ENCODE results near the gene MAP3K10.
"Not testable (repeated sequence)": the region's sequence is repeated elsewhere in the genome, so short reads cannot be mapped to it uniquely, and the experiment has no call there.

The MAP3K10 gene

DNA sequence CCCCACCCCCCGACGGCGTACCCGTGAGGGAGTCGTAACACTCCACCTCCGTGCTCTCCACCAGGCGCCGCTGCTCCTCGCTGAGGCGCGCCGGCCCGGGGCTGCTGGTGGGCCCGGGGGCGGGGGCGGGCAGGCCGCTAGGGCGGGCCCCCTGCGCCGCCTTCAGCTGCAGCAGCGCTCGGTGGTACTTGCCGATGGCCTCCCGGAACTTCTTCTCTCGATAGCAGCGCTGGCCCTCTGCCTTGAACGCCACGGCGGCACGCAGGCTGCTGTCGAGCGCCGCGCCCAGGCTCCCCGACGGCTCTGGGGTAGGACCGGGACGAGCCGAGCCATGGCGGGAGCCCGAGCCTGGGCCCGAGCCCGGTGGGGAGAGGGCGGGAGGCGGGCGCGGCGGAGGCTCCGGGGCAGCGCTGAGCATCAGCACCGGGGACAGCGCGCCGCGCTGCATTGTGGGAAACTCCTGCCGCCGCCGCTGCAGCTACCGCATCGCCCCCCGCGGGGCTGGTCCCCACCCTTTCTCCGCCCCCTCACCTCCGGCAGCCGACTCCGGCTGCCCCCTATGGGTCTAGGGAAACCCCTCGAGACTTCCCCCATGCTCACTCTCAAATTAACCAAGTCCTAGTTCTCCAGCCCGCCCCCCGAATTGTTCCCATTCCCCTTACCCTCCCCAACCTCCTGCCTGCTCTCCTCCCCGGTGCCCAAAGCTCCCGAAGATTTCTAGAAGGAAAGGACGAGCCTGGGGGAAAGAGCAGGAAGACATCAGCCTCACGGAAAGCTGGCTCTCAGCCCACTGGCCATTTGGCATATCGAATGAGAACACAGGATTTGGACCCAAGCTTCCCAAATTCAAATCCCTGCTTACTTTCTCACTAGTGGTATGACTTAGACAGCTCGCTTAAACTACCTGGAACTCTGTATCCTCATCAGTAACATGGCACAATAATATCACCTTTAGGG, 27.0 kb downstream of the MAP3K10 start, which contains the start of gene TTC9B:
Gene TTC9B, minus strand, starts transcription at position 451 of the 957 bp plus-strand sequence. Its CDS starts 3 bp downstream, at position 448.
- no peak for DNase-seq

GRCh38 chr19:40219029-40219428, 27.8 kb downstream of the MAP3K10 start:
- DNase-seq: not testable (repeated sequence)

DNA sequence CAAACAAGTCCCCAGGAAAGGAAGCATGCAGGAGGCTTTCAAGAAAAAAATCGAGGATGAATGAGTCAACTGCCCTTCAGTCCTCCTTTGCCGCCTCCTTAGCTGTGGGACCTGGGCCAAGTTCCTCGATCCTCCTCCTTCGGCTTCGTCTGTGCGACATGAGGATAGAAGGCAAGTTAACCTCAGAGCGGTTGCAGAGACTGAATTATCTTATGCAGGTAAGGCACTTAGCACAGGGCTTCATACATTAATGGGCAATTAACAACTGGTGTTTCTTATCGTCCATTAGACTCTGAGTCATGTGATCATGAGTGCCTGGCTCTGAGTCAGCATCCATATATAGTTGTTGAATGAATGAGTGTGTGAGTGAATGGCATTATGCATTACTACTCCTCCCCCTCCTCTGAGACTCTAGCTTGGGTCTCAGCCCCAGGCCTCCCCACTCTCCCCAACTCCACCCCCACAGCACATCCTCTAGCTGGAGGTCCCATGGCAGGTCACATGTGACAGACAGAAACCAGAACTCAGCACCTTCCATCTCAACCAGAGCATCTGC, 28.6 kb downstream of the MAP3K10 start:
- DNase-seq: no peak

GRCh38 chr19:40220674-40221073, 29.4 kb downstream of the MAP3K10 start:
- no peak for DNase-seq

GRCh38 chr19:40221858-40222619, 30.8 kb downstream of the MAP3K10 start:
- DNase-seq: peak; percentile 28

- no peak for DNase-seq
These were observed 32.1 kb downstream of the MAP3K10 start for GRCh38 chr19:40223135-40223822.

DNA sequence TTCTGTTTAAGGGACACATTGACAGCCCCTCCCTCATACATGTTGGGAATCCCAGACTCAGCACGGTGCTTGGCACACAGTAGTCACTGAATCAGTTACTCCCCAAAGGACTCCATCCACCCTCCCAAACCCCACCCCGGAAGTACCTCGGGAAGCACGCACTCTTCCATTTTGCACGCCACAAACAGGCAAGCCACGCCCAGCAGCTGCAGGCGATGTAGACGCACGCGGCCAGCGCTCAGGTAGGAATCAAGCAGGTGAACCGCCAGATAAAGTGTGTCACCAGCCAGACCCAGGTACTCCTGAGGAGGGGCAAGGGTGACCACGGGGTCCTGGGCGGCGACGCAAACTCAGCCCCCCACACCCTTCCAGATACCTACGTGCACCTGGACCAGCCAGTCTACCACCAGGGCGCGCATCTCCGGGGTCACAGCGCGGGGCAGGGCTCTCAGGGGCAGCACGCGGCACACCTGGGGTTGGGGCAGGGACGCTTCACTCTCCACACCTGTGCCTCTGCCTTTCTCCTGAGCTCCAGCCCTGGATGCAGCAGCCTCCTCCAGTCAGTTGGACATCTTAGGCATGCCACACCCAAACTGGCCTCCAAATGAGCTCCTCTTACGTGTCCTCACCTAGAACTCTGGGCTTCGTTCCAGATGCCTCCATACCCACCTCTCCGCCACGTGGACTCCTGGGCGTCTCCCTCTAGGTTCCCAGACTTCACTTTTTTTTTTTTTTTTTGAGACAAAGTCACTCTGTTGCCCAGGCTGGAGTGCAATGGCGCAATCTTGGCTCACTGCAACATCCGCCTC, 33.3 kb downstream of the MAP3K10 start:
- no peak for DNase-seq

- no peak for DNase-seq
These were observed 34.4 kb downstream of the MAP3K10 start for GRCh38 chr19:40225440-40226305.

- DNase-seq: no peak
These were observed 37.1 kb downstream of the MAP3K10 start for GRCh38 chr19:40228346-40228745.

- DNase-seq: no peak
These were observed 37.6 kb downstream of the MAP3K10 start for GRCh38 chr19:40228863-40229262.

DNA sequence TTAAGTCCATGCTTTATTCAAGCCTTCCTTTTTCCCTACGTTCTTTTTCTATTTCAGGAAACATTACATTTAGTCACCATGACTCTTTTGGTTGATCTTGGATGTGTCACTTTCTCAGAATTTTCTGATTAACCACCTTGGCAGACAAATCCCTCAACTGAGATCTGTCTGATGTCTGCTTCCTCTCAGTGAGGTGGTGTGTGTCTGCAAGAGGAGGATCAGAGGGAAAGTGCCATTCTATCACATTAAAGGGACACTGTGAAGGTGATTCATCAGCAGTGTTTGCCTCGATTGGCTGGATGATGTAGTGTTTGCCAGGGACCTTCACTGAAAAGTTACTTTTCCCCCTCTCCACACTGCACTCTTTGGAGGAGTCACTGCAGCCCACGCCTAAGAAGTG, 38.3 kb downstream of the MAP3K10 start:
- no peak for DNase-seq

DNA sequence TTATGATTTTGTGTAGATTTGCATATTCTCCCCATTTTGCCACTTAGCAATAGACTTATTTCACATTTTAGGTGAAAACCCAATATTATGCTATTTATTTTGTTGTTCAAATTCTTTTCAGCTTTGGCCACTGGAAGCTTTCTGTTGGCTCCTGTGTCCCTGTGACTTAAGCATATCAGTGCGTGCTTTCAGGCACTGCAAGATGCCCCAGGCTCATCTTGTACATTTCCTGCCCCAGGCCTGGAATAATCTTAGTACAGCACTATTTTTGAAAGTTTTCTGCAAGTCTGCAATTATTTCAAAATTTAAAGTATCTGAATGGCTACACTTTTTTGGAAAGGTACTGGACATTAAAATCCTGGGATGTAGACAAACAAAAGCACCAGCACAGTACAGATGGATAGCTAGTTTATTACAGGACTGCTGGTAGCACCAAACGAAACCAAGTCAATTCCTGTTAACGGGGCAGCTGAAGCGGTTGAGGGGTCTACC, 38.7 kb downstream of the MAP3K10 start:
- DNase-seq: no peak

DNA sequence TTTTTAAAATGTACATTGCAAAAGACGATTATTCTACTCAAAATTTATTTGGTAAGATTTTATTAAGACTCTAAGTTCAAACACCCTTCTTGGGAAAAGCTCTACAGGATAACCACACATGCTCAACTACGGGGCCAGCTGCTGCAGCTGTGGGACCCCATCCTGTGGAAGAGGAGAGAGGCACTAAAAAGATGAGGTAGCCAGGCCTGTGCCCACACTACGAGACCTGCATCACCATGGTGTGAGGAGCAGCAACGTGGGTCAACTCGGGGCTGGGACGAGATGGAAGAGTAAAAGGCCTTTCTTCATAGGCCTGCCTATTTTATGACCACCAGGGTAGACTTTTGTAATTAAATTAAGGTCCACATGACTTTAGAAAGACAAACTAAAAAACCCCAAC, 39.8 kb downstream of the MAP3K10 start:
- DNase-seq: no peak

DNA sequence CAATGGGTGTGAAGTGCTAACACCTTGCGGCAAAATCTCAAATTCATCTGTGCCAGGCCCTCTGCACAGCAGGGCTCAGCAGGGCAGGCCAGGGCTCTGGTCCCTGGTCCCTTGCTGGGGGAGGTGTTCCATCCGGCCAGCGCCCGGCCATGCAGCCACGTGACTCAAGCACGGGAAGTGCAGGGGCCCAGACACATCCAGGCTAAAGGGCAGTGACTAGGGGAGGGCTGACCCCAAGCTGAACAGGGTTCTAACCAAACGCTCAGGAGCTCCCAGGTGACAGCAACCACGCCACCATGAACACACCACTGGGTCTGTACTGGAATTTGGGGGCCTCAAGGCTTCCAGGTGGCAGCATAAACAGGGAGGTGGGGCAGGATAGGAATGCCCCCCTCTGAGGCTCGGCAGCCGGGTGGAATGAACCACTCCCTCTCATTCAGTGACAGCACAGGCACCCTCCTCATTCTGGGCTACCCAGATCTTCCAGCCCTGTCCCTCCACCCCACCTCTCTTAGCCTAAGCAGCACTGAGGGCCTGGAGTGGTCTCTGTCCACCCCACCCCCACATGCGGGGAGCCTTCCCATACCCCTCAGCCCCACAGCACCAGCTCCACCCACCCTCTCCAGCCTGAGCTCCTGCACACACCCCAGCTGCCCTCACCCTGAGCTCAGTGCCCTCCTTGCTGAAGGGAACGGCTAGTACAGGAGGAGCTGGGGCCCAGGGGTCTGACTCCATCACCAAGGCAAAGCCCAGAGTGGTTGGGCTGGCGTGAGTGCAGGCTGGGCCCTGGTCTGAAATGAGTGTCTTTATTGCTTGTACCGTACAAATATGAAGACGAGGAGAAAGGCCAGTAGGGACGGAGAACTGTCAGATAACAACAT, 40.6 kb downstream of the MAP3K10 start:
- no peak for DNase-seq

GRCh38 chr19:40232479-40232878, 41.3 kb downstream of the MAP3K10 start:
- DNase-seq: no peak

DNA sequence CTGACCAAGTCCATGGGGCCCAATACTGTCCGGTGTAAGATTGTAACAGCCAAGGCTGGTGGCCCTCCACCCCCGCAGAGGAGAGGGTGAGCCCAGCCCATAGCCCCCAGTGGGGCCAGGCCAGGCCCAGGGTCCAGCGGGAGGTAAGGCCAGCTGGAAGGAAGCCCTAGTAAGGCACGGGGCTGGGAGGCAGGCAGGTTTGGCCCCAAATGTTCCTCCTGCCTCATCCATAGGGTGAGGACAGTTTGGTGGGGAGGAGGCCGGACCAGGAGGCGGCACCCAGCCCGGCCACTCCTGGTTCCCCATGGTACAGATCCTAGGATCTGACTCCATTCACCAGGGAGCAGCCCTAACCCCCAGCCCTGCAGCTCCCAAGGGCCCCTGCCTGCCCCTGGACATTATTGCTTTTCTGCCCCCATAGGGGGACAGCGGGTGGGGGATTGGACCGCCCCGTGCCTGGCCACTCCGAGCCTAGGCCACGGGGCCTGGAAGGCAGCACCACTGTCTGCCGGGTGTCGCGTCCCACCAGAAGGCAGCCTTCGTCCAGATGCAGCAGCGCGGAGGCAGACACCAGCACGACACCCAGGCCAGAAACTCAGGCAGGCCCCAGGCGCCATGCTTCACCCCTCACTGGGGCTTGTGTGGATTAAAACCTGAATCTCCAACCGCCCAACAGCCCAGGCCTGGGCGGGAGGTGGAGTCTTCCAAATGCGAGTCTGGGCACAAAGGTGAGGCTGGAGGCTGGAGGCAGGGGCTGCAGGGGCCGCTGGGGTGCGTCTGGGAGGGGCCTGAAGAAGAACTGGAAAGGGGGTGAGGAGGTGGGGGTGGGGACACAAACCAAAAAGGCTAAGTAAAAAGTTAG, 42.0 kb downstream of the MAP3K10 start:
- no peak for DNase-seq

DNA sequence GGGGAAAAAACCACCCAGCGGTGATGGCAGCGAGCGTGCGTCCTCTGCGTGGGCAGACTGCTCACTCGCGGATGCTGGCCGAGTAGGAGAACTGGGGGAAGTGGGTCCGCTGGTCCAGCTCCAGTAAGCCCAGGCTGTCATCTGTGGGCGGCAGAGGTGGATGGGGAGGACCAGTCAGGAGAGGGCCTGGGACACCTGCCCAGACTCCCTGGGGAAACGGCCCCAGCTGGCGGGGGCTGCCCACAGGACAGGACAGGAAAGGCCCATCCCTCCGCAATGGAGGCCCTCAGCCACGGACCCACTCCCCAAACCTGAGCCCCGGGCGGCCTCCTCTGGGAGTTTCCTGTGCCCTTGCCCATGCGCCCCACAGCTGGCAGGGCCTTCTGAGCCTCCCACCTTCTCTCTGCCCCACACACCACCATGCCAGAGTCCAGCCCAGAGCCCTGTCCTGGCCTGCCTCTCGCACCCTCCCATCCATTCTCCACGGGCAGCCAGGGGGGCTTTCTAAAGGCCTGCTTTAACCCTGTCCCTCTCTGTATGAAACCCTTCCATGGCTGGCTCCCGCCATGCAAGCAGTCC, 42.7 kb downstream of the MAP3K10 start:
- no peak for DNase-seq
